GM18870 (cell line): ENCODE data around the gene ACSBG1.

Source experiments
- ATAC-seq: cut with Tn5 transposase; IDR thresholded peaks from one replicate; pipeline ENCODE4 v1.9.1; 2021; ENCODE audit warnings: moderate library complexity; ENCODE audit not compliant: unreplicated experiment

The ACSBG1 gene, protein sequence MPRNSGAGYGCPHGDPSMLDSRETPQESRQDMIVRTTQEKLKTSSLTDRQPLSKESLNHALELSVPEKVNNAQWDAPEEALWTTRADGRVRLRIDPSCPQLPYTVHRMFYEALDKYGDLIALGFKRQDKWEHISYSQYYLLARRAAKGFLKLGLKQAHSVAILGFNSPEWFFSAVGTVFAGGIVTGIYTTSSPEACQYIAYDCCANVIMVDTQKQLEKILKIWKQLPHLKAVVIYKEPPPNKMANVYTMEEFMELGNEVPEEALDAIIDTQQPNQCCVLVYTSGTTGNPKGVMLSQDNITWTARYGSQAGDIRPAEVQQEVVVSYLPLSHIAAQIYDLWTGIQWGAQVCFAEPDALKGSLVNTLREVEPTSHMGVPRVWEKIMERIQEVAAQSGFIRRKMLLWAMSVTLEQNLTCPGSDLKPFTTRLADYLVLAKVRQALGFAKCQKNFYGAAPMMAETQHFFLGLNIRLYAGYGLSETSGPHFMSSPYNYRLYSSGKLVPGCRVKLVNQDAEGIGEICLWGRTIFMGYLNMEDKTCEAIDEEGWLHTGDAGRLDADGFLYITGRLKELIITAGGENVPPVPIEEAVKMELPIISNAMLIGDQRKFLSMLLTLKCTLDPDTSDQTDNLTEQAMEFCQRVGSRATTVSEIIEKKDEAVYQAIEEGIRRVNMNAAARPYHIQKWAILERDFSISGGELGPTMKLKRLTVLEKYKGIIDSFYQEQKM

DNA sequence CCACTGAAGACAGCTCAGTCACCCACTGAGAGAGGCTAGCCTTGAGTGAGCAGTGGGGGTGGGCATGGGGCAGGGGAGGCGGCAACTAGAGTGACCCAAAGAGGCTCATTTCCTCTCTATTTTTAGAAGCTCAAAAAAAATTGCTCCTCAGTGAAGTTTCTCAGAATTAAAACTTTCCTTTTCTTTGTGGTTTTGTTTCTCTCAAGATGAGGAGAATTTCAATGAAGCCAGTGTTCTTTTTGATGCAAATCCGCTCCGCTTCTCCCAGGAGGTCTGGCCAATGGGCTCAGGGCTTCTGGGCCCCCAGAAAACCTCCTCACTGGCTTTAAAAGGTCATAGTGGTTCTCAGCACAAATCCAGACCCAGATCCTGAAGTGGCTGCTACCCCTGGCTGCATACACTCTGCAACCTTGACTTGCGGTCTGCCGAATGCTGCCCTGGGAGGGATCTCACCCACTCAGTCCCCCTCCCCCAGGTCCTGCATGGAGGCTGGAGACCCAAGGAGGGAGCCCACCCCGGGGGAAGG is at the start of gene ACSBG1:
ACSBG1 (minus strand) TSS at position 51 of the 526 bp plus-strand sequence. CDS start 64 bp downstream, outside the sequence.
- ATAC-seq = no peak

DNA sequence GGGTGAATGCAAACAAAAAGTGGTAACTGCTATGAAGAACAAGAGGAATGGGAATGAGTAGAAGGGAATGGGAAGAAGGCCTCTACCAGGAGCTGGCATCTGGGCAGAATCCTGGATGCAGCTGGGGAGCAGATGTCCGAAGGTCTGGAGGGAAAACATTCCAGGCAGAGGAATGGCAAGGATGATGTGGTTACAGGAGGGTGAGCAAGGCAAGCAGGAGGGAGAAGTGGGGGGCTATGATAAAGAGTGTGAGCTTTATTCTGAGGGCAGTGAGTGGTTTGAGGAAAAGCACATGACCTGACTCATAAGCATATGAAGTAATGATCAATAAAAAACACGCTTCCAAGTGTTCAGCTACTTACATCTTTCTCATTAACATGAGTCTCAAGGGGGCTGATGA is 48.0 kb upstream of the ACSBG1 start:
- ATAC-seq = no peak

GRCh38 chr15:78280319-78281072 is 46.1 kb upstream of the ACSBG1 start:
- ATAC-seq = no peak

- no peak for ATAC-seq
These were observed 41.9 kb upstream of the ACSBG1 start for GRCh38 chr15:78276064-78276943.

DNA sequence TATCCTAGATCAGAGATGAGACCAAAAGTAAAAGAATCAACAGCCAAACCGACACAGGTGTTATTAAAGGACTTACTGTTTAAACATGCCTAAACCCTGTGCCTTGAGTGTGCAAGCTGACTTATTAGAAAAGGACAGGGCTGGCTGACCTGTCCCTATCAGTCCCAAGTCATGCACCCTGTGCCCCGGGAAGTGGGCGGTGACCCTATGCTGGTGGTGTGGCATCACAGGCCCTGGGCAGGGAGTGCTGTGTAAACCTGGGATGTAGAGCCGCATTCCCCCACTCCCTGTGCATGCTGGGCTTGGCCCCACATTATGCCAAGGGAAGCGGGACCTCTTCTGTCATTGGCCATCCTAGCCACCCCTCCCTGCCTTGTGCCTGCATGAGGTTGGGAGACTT is 40.6 kb upstream of the ACSBG1 start:
- no peak for ATAC-seq

- ATAC-seq = no peak
These were observed 38.4 kb upstream of the ACSBG1 start for GRCh38 chr15:78272776-78273175.

GRCh38 chr15:78272316-78272715 is 38.0 kb upstream of the ACSBG1 start:
- ATAC-seq = no peak

DNA sequence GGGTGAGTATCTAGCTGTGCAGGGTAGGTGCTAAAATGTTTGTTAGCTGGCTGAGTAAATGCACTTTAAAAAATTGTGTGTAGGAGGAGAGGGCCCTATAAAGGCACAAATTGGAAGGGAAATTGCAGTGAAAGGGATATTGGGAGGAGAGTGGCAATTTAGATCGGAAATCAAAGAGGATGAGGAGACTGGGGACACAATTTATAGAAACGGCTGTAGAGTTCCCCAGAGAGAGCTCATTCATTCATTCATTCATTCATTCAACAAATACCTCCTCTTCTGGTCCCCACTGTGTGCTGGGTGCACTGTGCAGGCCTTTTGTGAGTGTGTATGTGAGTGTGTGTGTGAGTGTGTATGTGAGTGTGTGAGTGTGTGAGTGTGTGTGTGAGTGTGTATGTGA is 32.4 kb upstream of the ACSBG1 start:
- no peak for ATAC-seq

DNA sequence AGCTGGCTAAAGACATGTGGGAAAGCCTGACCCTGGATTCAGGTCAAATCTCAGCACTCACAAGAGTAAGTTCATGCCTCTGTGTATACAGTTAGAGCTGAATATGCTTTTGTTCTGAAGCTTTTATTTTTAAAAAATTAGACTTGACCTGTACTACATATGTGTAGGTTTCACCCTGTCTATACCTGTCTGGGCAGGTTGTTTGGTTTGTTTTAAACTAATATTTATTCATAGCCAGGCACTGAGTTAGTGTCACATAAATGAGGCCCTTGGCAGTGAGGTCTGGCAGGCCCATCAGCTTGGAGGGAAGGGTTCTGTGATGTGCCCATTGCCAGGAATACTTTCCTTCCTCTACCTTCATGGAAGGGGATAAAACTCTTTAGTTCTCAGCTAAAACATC is 31.9 kb upstream of the ACSBG1 start:
- no peak for ATAC-seq

DNA sequence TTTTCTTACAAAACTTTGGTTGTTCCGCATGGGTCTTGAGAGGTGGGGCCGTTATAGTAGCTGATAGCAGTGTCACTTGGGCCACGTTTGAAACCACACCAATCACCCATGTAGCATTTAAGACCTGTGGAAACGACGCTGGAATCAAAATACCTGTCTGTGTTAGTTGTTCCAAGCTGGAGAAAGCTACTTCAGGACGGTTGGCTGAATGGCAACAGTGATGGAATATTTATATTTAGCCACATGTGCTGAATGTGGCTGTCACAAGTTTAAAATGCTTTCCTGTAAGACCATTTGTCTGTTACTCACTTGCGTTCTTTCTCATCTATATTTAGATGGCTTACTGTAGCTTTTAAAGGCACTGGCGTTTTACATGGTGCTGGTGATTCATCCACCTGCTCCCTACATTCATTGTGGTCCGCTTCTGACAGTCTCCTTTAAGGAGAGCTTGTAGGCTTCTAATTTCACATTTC is 31.4 kb upstream of the ACSBG1 start:
- ATAC-seq = no peak

GRCh38 chr15:78265137-78265460 is 30.7 kb upstream of the ACSBG1 start:
- ATAC-seq = no peak

DNA sequence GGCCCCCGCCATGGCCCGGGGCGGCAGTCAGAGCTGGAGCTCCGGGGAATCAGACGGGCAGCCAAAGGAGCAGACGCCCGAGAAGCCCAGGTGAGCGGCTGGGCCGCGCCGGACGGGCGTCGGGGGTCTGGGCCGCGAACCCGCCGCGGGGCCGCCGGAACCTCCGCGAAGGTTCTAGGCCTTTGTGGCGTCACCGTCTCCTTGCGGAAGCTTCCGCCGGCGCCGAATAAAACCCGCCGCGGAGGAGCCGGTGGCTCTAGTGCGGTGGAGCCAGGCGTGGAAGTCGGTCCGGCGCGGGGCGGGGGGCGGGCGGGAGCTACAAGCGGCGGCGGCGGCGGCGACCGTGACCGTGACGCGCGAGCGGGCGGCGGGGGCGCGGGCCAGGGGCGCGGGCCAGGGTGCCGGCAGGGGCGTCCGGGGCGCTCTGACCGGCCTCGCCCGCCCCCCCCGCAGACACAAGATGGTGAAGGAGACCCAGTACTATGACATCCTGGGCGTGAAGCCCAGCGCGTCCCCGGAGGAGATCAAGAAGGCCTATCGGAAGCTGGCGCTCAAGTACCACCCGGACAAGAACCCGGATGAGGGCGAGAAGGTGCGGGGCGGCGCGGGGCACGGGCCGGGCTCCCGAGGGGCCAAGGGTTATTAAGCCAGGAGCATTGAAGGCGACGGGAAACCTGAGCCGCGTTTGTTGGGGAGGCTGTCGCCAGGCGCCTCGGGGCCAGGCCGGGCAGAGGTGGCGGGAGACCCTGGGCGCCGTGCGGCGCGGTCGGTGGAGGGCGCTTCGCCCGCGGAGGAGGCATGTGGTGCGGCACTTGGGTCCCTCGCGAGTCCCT is 30.2 kb upstream of the ACSBG1 start, which contains the start of gene DNAJA4:
DNAJA4 (plus strand) TSS at position 259 of the 833 bp plus-strand sequence; CDS start at position 461, 202 bp downstream.
- no peak for ATAC-seq

DNA sequence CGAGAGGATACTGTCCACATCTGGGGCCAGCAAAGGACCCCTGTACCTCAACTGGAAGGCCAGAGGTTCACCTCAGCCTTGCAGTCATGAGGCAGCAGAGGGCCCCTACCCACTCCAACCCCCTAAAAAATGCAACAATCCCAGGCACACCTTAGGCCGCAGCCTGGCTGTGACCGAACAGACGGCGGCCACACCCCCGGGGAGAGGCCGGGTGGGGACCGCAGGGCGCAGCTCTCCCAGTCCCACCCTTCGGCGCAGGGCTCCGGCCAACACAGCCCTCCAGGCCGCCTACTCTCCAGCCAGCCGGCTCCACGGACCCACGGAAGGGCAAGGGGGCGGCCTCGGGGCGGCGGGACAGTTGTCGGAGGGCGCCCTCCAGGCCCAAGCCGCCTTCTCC is 29.5 kb upstream of the ACSBG1 start:
- ATAC-seq = no peak

DNA sequence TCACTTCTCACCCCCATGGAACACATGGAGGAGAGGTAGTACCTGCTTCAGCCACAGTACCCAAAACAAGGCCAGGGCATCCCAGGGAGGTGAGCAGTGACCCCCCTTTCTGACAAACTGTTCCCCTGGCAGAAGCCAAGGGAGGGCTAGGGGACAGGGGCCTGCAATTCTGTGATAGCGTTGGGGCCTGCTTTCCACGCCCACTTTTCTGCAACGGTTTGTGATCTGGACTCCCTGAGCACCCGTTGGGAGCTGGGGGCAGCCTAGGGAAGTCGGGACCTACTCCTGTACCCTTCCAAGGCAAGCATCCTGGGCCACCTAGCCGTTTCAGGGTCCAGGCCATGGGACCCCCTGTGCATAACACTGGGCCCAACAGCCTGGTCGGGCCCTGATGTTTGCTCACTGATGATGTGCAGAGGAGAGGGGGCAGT is 29.0 kb upstream of the ACSBG1 start:
- no peak for ATAC-seq

GRCh38 chr15:78261062-78261461 is 26.7 kb upstream of the ACSBG1 start:
- ATAC-seq = no peak

GRCh38 chr15:78260489-78260888 is 26.1 kb upstream of the ACSBG1 start:
- no peak for ATAC-seq

GRCh38 chr15:78259232-78259631 is 24.9 kb upstream of the ACSBG1 start:
- no peak for ATAC-seq

GRCh38 chr15:78257681-78258080 is 23.3 kb upstream of the ACSBG1 start:
- no peak for ATAC-seq

DNA sequence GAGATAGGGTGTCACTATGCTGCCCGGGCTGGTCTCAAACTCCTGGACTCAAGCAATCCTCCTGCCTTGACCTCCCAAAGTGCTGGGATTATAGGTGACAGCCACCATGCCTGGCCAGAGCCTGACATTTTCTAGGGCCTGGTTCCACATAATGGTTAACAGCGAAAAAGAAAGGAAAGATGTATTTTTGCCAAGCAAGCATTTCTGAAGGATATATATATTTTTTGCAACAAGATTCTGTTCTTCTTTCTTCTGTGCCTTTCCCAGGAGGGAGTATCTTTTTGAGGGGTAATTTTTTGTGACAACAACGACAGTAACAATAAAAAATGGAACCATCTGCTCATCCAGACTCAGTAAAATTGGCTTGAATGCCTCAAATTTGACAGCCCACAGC is 21.7 kb upstream of the ACSBG1 start:
- ATAC-seq = no peak
